ENCODE results near the gene LMAN2L.

DNA sequence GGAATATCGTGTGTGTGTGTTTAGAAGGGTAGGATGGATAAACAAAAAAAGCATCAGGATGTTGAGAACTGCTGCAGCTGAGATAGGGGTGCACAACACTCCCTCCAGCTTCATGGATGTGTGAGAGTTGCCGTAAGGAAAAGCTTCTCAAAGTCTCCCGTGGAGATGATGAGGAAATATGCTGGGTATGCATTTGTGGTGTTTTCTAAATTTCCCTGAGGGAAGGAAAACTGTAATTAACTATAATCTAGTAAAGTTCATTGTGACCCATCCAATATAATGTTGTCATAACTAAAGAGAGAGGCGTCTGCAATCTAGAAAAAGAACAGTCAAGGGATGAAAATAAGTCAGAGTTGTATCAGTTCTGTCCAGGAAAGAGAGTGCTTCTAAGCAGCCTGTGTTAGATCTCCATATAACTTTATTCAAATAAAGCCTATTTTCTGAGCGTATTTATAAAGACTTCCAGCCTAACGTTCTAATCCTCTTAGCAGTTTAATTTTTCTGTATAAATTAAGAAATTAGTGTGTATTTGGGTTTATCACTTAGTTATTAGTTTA lies 7.3 kb upstream of the LMAN2L start:
- TF ChIP-seq, protein P1, sequence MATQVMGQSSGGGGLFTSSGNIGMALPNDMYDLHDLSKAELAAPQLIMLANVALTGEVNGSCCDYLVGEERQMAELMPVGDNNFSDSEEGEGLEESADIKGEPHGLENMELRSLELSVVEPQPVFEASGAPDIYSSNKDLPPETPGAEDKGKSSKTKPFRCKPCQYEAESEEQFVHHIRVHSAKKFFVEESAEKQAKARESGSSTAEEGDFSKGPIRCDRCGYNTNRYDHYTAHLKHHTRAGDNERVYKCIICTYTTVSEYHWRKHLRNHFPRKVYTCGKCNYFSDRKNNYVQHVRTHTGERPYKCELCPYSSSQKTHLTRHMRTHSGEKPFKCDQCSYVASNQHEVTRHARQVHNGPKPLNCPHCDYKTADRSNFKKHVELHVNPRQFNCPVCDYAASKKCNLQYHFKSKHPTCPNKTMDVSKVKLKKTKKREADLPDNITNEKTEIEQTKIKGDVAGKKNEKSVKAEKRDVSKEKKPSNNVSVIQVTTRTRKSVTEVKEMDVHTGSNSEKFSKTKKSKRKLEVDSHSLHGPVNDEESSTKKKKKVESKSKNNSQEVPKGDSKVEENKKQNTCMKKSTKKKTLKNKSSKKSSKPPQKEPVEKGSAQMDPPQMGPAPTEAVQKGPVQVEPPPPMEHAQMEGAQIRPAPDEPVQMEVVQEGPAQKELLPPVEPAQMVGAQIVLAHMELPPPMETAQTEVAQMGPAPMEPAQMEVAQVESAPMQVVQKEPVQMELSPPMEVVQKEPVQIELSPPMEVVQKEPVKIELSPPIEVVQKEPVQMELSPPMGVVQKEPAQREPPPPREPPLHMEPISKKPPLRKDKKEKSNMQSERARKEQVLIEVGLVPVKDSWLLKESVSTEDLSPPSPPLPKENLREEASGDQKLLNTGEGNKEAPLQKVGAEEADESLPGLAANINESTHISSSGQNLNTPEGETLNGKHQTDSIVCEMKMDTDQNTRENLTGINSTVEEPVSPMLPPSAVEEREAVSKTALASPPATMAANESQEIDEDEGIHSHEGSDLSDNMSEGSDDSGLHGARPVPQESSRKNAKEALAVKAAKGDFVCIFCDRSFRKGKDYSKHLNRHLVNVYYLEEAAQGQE (IDR thresholded peaks at IDR 0.05; ENCODE audit: insufficient read depth in 1 of 2, low read depth in 2 of 2, low read length in 2 of 2) = no peak
- TF ChIP-seq POLR2AphosphoS5 (IDR thresholded peaks at IDR 0.05; ENCODE audit: low read depth, low read length) (no peak), TAF1 (IDR thresholded peaks at IDR 0.05; ENCODE audit: borderline replicate concordance, insufficient read depth, low read length) (no peak), SIN3A (IDR thresholded peaks at IDR 0.05; ENCODE audit: borderline replicate concordance, insufficient read depth, low read length) (no peak)
